Measurements from ENCODE around the gene PGLYRP2. TPM values are rescaled to one million over a fixed set of nuclear protein-coding genes. Genes with fewer than 3 reads are reported as not detected.

PGLYRP2 gene, protein sequence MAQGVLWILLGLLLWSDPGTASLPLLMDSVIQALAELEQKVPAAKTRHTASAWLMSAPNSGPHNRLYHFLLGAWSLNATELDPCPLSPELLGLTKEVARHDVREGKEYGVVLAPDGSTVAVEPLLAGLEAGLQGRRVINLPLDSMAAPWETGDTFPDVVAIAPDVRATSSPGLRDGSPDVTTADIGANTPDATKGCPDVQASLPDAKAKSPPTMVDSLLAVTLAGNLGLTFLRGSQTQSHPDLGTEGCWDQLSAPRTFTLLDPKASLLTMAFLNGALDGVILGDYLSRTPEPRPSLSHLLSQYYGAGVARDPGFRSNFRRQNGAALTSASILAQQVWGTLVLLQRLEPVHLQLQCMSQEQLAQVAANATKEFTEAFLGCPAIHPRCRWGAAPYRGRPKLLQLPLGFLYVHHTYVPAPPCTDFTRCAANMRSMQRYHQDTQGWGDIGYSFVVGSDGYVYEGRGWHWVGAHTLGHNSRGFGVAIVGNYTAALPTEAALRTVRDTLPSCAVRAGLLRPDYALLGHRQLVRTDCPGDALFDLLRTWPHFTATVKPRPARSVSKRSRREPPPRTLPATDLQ
- total RNA-seq (2022; extraction: Qiagen RNA extraction), result 0.05 TPM in 1 of 5 replicates, not detected in the others

DNA sequence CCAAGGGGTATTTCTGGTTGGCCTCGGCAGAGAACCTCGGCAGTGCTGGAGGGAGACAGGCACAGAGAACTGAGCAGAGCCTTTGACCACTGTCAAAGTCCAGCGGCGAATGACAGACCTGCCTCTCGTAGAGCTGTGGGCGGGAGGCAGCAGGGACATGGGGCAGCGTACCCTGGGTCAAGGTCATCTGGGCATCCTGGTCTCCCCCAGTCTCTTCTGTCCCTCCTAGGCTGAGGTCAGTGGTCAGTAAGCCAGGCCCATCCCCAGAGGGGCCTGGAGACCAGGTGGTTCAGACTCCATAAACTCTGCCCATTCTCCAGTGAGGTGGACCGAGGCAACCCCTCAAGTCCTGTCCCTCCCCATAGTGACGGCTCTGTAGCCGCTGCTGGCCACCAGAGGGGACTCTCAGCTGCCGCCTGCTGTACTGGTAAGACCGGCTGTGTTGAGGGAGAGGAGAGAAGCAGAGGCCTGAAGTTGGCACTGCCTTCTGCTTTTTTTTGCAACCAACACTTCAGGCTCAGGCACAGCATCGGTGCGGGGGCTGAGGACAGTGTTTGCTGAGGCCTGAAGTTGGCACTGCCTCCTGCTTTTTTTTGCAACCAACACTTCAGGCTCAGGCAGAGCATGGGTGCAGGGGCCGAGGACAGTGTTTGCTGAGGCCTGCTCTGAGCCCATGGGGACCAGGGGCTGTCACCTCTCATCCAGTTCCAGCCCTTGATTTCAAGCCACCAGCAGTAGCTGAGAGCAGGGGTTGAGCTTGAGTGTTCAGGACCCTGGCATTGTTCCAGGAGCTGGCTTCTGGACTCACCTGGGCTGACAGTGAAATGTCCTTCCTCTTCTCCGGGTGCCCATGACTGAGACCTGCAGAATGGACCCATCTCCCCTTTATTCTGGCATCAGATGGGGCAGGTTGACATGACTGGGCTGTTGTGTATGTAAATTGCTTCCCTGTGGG lies at the start of gene PGLYRP2:
TSS of gene PGLYRP2 (minus strand) at position 111 of the 955 bp plus-strand sequence. CDS start 130 bp downstream, outside the sequence.

GRCh38 chr19:15508035-15508710 lies 28.9 kb upstream of the PGLYRP2 start, which contains the start of gene CYP4F22:
TSS of gene CYP4F22 (plus strand) at chr19:15508525. CDS start at chr19:15525337, 16,812 bp downstream.

GRCh38 chr19:15464394-15465385 lies 14.6 kb downstream of the PGLYRP2 start, which contains the start of gene RASAL3:
TSS of gene RASAL3 (minus strand) at chr19:15464544. CDS start at chr19:15464358, 186 bp downstream.

DNA sequence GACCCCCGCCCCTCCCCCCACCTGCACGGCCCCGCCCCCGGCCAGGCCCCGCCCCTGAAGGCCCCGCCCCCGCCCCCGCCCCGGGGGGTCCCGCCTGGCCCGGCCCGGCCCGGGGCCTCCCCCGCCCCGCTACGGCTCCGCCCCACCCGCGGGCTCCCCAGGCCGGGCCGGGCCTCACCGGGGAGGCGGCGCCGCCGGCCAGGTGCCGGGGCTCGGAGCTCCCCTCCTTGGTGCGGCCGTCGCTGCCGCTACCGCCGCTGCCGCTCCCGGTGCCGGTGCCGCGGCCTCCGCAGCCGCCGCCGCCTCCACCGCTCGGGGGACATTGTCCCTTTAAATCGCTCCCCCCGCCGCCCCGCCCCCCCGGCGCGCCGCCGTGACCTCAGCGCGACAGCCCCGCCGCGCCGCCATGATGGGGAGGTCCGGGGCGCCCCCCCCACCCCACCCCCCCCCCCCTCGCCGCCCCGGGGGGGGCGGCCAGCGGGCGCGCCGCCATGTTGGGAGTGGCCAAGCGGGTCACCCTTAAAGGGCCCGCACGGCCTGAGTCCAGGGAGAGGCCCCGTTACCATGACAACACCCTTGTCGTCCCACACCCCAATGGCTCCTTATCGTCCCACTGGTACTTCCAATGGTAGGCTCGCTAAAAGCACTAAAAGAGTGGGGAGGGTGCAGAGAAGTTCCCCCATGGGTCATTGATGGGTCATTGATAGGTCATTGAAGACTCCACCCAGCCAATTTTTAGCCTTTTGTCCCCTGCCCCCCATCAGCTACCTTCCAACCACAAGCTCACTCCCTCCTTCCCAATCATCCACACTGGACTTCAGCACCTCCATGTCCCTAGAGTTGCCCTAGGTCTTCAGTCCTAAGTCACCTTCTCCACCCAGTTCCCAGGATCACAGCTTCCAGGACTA lies 29.4 kb downstream of the PGLYRP2 start, which contains the start of gene WIZ:
TSS of gene WIZ (minus strand) at position 337 of the 908 bp plus-strand sequence. CDS start 1,649 bp downstream, outside the sequence.

Other genes starting within 250 kb of the PGLYRP2 start
- gene EPHX3, start 247.1 kb downstream of the PGLYRP2 start, total RNA-seq (2022; extraction: Qiagen RNA extraction), result 0.06 to 0.12 TPM (median 0.07 TPM) in 3 of 5 replicates, not detected in the others
- 22.5 to 29.3 TPM (median 27.4 TPM) in 5 replicates for gene BRD4, start 147.0 kb downstream of the PGLYRP2 start, total RNA-seq (2022; extraction: Qiagen RNA extraction)
- 16.3 to 18.9 TPM (median 17.9 TPM) in 5 replicates for gene AKAP8, start 99.7 kb downstream of the PGLYRP2 start, total RNA-seq (2022; extraction: Qiagen RNA extraction)
- gene AKAP8L, start 60.5 kb downstream of the PGLYRP2 start, total RNA-seq (2022; extraction: Qiagen RNA extraction), result 35.9 to 41.3 TPM (median 37.9 TPM) in 5 replicates
- 14.4 to 24.0 TPM (median 22.8 TPM) in 5 replicates for gene WIZ, start 29.5 kb downstream of the PGLYRP2 start, total RNA-seq (2022; extraction: Qiagen RNA extraction)
- gene RASAL3, start 15.0 kb downstream of the PGLYRP2 start, total RNA-seq (2022; extraction: Qiagen RNA extraction), result not detected in 5 replicates
- 0.06 to 0.09 TPM (median 0.08 TPM) in 5 replicates for gene CYP4F22, start 29.0 kb upstream of the PGLYRP2 start, total RNA-seq (2022; extraction: Qiagen RNA extraction)
- gene CYP4F8, start 135.7 kb upstream of the PGLYRP2 start, total RNA-seq (2022; extraction: Qiagen RNA extraction), result not detected in 5 replicates
- 1.8 to 3.0 TPM (median 2.3 TPM) in 5 replicates for gene CYP4F3, start 161.4 kb upstream of the PGLYRP2 start, total RNA-seq (2022; extraction: Qiagen RNA extraction)
- gene CYP4F12, start 193.6 kb upstream of the PGLYRP2 start, total RNA-seq (2022; extraction: Qiagen RNA extraction), result 1.4 to 2.0 TPM (median 1.7 TPM) in 5 replicates
- not detected in 5 replicates for gene OR10H2, start 248.5 kb upstream of the PGLYRP2 start, total RNA-seq (2022; extraction: Qiagen RNA extraction)